ENCODE results near the gene ANKRD40CL.

DNA sequence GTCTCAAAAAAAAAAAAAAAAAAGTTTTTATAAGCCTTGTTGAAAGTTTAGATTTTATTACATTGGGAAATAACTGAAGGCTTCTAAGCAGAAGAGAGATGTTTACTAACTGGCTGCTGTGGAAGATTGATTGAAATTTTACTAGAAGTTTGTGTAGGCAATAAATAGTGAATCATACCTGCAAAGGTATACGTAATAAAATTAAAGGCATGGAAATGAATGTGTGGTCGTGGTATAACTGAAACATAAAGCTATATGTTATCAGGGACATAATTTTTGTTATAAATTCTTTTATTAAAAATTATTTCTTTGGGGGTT is 39.2 kb downstream of the ANKRD40CL start:
- TF ChIP-seq, protein P1, sequence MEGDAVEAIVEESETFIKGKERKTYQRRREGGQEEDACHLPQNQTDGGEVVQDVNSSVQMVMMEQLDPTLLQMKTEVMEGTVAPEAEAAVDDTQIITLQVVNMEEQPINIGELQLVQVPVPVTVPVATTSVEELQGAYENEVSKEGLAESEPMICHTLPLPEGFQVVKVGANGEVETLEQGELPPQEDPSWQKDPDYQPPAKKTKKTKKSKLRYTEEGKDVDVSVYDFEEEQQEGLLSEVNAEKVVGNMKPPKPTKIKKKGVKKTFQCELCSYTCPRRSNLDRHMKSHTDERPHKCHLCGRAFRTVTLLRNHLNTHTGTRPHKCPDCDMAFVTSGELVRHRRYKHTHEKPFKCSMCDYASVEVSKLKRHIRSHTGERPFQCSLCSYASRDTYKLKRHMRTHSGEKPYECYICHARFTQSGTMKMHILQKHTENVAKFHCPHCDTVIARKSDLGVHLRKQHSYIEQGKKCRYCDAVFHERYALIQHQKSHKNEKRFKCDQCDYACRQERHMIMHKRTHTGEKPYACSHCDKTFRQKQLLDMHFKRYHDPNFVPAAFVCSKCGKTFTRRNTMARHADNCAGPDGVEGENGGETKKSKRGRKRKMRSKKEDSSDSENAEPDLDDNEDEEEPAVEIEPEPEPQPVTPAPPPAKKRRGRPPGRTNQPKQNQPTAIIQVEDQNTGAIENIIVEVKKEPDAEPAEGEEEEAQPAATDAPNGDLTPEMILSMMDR (IDR thresholded peaks at IDR 0.05 in 8 of 11, conservative IDR thresholded peaks at IDR 0.05 in 3 of 11): no peak
- TF ChIP-seq POLR2AphosphoS5 (IDR thresholded peaks at IDR 0.05) (no peak), POLR2A (IDR thresholded peaks at IDR 0.05) (no peak)
